Measurements from ENCODE around the gene CCDC136.

CCDC136 gene

GRCh38 chr7:128841921-128842673 lies 50.3 kb downstream of the CCDC136 start:
- in situ Hi-C loops (cut with MboI; ENCODE audit: low sequenced_read_pairs), result no loop called here

- in situ Hi-C loops (cut with MboI; ENCODE audit: low sequenced_read_pairs), result no loop called here
These were observed 51.2 kb downstream of the CCDC136 start for GRCh38 chr7:128842674-128843641.

GRCh38 chr7:128843938-128844621 lies 52.3 kb downstream of the CCDC136 start:
- in situ Hi-C loops (cut with MboI; ENCODE audit: low sequenced_read_pairs), result no loop called here

GRCh38 chr7:128844777-128845311 lies 53.1 kb downstream of the CCDC136 start:
- in situ Hi-C loops (cut with MboI; ENCODE audit: low sequenced_read_pairs), result no loop called here

GRCh38 chr7:128845475-128845874 lies 53.7 kb downstream of the CCDC136 start:
- in situ Hi-C loops (cut with MboI; ENCODE audit: low sequenced_read_pairs), result no loop called here

GRCh38 chr7:128845987-128846386 lies 54.2 kb downstream of the CCDC136 start:
- in situ Hi-C loops (cut with MboI; ENCODE audit: low sequenced_read_pairs), result no loop called here

- in situ Hi-C loops (cut with MboI; ENCODE audit: low sequenced_read_pairs), result no loop called here
These were observed 55.1 kb downstream of the CCDC136 start for GRCh38 chr7:128846781-128847444.

- in situ Hi-C loops (cut with MboI; ENCODE audit: low sequenced_read_pairs), result no loop called here
These were observed 56.0 kb downstream of the CCDC136 start for GRCh38 chr7:128847721-128848211.

- in situ Hi-C loops (cut with MboI; ENCODE audit: low sequenced_read_pairs), result no loop called here
These were observed 56.8 kb downstream of the CCDC136 start for GRCh38 chr7:128848289-128849155.

- in situ Hi-C loops (cut with MboI; ENCODE audit: low sequenced_read_pairs), result no loop called here
These were observed 57.4 kb downstream of the CCDC136 start for GRCh38 chr7:128849156-128849515.

GRCh38 chr7:128849804-128850490 lies 58.2 kb downstream of the CCDC136 start:
- in situ Hi-C loops (cut with MboI; ENCODE audit: low sequenced_read_pairs), result no loop called here

- in situ Hi-C loops (cut with MboI; ENCODE audit: low sequenced_read_pairs), result no loop called here
These were observed 60.9 kb downstream of the CCDC136 start for GRCh38 chr7:128852537-128853254.

GRCh38 chr7:128853799-128854198 lies 62.0 kb downstream of the CCDC136 start:
- in situ Hi-C loops (cut with MboI; ENCODE audit: low sequenced_read_pairs), result no loop called here

- in situ Hi-C loops (cut with MboI; ENCODE audit: low sequenced_read_pairs), result no loop called here
These were observed 62.6 kb downstream of the CCDC136 start for GRCh38 chr7:128854396-128854795.

- in situ Hi-C loops (cut with MboI; ENCODE audit: low sequenced_read_pairs), result no loop called here
These were observed 63.8 kb downstream of the CCDC136 start for GRCh38 chr7:128855559-128855958.

- in situ Hi-C loops (cut with MboI; ENCODE audit: low sequenced_read_pairs), result no loop called here
These were observed 64.4 kb downstream of the CCDC136 start for GRCh38 chr7:128856001-128856718.

GRCh38 chr7:128858380-128859231 lies 66.8 kb downstream of the CCDC136 start:
- in situ Hi-C loops (cut with MboI; ENCODE audit: low sequenced_read_pairs), result no loop called here

Data from HL-60/S4 treated with retinoic acid at 250 ng/mL for 4 days and 3 days (cell line).